Measurements from ENCODE around the gene STX8. TPM values are rescaled to one million over a fixed set of nuclear protein-coding genes. Genes with fewer than 3 reads are reported as not detected.
"Not testable (repeated sequence)": the region's sequence is repeated elsewhere in the genome, so short reads cannot be mapped to it uniquely, and the experiment has no call there.

STX8 gene
- total RNA-seq, 1 experiment from 2014 or later = 38.8 TPM

DNA sequence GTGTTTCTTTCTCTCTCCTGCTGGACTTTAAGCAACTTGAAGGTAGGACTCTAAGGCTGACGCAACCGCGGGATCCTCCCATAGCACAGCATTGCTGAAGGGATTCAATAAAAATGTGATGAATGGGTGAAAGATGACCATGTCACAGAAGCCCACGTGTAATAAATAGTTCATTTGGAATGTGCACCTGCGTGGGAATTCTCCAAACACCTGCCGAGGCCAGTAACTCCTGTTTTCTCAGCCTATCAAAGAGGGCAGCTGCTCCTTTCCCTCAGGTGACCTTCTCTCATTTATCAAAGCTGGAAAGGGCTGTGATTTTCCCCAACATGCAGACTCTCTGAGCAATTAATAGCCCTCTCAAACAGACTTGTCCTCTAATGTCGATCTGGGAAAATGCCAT lies 235.7 kb downstream of the STX8 start (continued):
- TF ChIP-seq, protein P1, sequence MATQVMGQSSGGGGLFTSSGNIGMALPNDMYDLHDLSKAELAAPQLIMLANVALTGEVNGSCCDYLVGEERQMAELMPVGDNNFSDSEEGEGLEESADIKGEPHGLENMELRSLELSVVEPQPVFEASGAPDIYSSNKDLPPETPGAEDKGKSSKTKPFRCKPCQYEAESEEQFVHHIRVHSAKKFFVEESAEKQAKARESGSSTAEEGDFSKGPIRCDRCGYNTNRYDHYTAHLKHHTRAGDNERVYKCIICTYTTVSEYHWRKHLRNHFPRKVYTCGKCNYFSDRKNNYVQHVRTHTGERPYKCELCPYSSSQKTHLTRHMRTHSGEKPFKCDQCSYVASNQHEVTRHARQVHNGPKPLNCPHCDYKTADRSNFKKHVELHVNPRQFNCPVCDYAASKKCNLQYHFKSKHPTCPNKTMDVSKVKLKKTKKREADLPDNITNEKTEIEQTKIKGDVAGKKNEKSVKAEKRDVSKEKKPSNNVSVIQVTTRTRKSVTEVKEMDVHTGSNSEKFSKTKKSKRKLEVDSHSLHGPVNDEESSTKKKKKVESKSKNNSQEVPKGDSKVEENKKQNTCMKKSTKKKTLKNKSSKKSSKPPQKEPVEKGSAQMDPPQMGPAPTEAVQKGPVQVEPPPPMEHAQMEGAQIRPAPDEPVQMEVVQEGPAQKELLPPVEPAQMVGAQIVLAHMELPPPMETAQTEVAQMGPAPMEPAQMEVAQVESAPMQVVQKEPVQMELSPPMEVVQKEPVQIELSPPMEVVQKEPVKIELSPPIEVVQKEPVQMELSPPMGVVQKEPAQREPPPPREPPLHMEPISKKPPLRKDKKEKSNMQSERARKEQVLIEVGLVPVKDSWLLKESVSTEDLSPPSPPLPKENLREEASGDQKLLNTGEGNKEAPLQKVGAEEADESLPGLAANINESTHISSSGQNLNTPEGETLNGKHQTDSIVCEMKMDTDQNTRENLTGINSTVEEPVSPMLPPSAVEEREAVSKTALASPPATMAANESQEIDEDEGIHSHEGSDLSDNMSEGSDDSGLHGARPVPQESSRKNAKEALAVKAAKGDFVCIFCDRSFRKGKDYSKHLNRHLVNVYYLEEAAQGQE (IDR thresholded peaks at IDR 0.05; ENCODE audit: low read depth) = no peak
- TF ChIP-seq JUND (IDR thresholded peaks at IDR 0.05) (no peak), RAD21 (IDR thresholded peaks at IDR 0.05; ENCODE audit: low read depth) (no peak), ZFX (IDR thresholded peaks at IDR 0.05) (no peak), YY1 (IDR thresholded peaks at IDR 0.05; ENCODE audit: extremely low read depth, insufficient replicate concordance, low read depth, low read length) (no peak), EZH2phosphoT487 (IDR thresholded peaks at IDR 0.05; ENCODE audit: borderline replicate concordance) (no peak), POLR2AphosphoS5 (IDR thresholded peaks at IDR 0.05; ENCODE audit: low read depth, low read length) (no peak), EGR1 (IDR thresholded peaks at IDR 0.05; ENCODE audit: low read depth) (no peak), SRF (IDR thresholded peaks at IDR 0.05; ENCODE audit: low read depth) (no peak), ZNF274 (IDR thresholded peaks at IDR 0.05; ENCODE audit: low read depth, low read length) (no peak)
- TF ChIP-seq, protein P2, sequence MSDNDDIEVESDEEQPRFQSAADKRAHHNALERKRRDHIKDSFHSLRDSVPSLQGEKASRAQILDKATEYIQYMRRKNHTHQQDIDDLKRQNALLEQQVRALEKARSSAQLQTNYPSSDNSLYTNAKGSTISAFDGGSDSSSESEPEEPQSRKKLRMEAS (IDR thresholded peaks at IDR 0.05) = no peak

DNA sequence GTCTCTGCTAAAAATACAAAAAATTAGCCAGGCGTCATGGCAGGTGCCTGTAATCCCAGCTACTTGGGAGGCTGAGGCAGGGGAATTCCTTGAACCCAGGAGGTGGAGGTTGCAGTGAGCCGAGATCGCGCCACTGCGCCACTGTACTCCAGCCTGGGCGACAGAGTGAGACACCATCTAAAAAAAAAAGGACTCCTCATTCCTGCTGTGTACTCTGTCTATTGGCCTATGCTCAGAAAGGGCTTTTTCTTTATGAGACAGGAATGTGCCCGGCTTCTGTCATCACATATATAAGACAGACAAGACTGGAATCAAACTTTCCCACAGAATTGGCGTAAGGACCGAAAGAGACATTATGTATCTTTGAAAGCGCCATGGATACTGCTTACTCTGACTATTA lies 236.1 kb downstream of the STX8 start:
- intact Hi-C loops (cut with micrococcal nuclease); RAD21 ChIA-PET (ENCODE audit: low non-redundant PET in 1 of 2, low total read pairs in 2 of 2, uncharacterized antibody in 2 of 2, unreplicated experiment in 2 of 2): not testable (repeated sequence)

More for the DNA sequence above, 236.1 kb downstream of the STX8 start:
- H2AFZ ChIP-seq (ENCODE audit: low read depth, low read length, poor library complexity, severe bottlenecking); H3K27me3 ChIP-seq (ENCODE audit: insufficient read depth, low read length); H3K27ac ChIP-seq (ENCODE audit: low read depth, low read length); BruUV-seq (replicated peaks); CTCF ChIA-PET; H3K9me3 ChIP-seq (ENCODE audit: control insufficient read depth in 1 of 2, insufficient read depth in 1 of 2, low read depth in 1 of 2, low read length in 2 of 2); DNase-seq (ENCODE audit: low read depth, low spot score); H3K79me2 ChIP-seq (ENCODE audit: insufficient read depth, low read length); POLR2A ChIA-PET; H3K4me2 ChIP-seq (ENCODE audit: low read length); H3K36me3 ChIP-seq (ENCODE audit: control insufficient read depth in 1 of 2, insufficient read depth in 2 of 2, low read length in 2 of 2); H4K20me1 ChIP-seq (ENCODE audit: insufficient read depth); H3K9me2 ChIP-seq (ENCODE audit: insufficient read depth); ATAC-seq; H3K9ac ChIP-seq (ENCODE audit: low read length); H3K4me1 ChIP-seq (ENCODE audit: control insufficient read depth in 1 of 2, insufficient read depth in 2 of 2, low read length in 2 of 2); H3K4me3 ChIP-seq (replicated peaks in 1 of 2; ENCODE audit: low read depth in 1 of 2, low read length in 2 of 2): not testable (repeated sequence)
